Parathyroid adenoma (tissue), 2 donors: ENCODE results near the gene ETV6.

Experiments used
- H2AFZ ChIP-seq: fragments of 300-600 bp; sonication (generic); one replicate; pipeline ENCODE4 v1.7.0; 2017; ENCODE audit warnings: antibody characterized with exemption, mild to moderate bottlenecking
- H3K27ac ChIP-seq: fragments of 300-600 bp; sonication (generic); one replicate; pipeline ENCODE4 v1.7.0; 2017
- H3K27me3 ChIP-seq: fragments of 300-600 bp; sonication (generic); one replicate; pipeline ENCODE4 v1.7.0; 2017; ENCODE audit warnings: low read length; ENCODE audit not compliant: control insufficient read depth, insufficient read depth
- H3K36me3 ChIP-seq: fragments of 300-600 bp; sonication (generic); one replicate; pipeline ENCODE4 v1.7.0; 2017; ENCODE audit warnings: low read length; ENCODE audit not compliant: control insufficient read depth, insufficient read depth
- H3K4me1 ChIP-seq: fragments of 300-600 bp; sonication (generic); one replicate; pipeline ENCODE4 v1.7.0; 2017; ENCODE audit warnings: control low read depth
- H3K4me2 ChIP-seq: fragments of 300-600 bp; sonication (generic); one replicate; pipeline ENCODE4 v1.7.0; 2017; ENCODE audit warnings: low read length
- H3K4me3 ChIP-seq: fragments of 300-600 bp; sonication (generic); one replicate; pipeline ENCODE4 v1.7.0; 2017; ENCODE audit warnings: low read depth, low read length
- H3K79me2 ChIP-seq: fragments of 300-600 bp; sonication (generic); one replicate; pipeline ENCODE4 v1.7.0; 2017; ENCODE audit warnings: control low read depth
- H3K9ac ChIP-seq: fragments of 300-600 bp; sonication (generic); one replicate; pipeline ENCODE4 v1.7.0; 2017; ENCODE audit warnings: mild to moderate bottlenecking
- H3K9me3 ChIP-seq: fragments of 300-600 bp; sonication (generic); one replicate; pipeline ENCODE4 v1.7.0; 2017; ENCODE audit warnings: low read length; ENCODE audit not compliant: control insufficient read depth
- CTCF ChIP-seq: fragments of 300-600 bp; sonication (generic); IDR thresholded peaks from one replicate; pipeline ENCODE4 v1.7.0; 2017; ENCODE audit warnings: antibody characterized with exemption, mild to moderate bottlenecking
- donor health status: primary hyperparathyroidism.

Gene ETV6

GRCh38 chr12:11856971-11857370, 207.5 kb downstream of the ETV6 start:
- Histone ChIP-seq H3K27me3 (no peaks in the 10 kb centered on the region), H3K4me2 (no peak overlapping the region), H3K4me1 (no peaks in the 10 kb centered on the region), H3K27ac (no peak overlapping the region), H3K9me3 (no peaks in the 10 kb centered on the region), H3K4me3 (no peak overlapping the region), H3K36me3 (no peaks in the 10 kb centered on the region), H3K79me2 (no peaks in the 10 kb centered on the region), H2AFZ (no peak overlapping the region), H3K9ac (no peak overlapping the region)
- no peak for TF ChIP-seq CTCF

- Histone ChIP-seq H3K9ac (no peak overlapping the region), H3K27me3 (no peaks in the 10 kb centered on the region), H3K9me3 (no peaks in the 10 kb centered on the region), H3K27ac (no peak overlapping the region), H3K36me3 (no peaks in the 10 kb centered on the region), H2AFZ (no peak overlapping the region), H3K4me3 (no peak overlapping the region), H3K4me1 (peaks cover 21% of the 10 kb centered on the region), H3K79me2 (no peaks in the 10 kb centered on the region), H3K4me2 (no peak overlapping the region)
- TF ChIP-seq CTCF: no peak
Measured at GRCh38 chr12:11859705-11860425, 210.4 kb downstream of the ETV6 start.

- Histone ChIP-seq H2AFZ (no peak overlapping the region), H3K27ac (no peak overlapping the region), H3K9me3 (no peaks in the 10 kb centered on the region), H3K4me2 (no peak overlapping the region), H3K4me3 (no peak overlapping the region), H3K79me2 (no peaks in the 10 kb centered on the region), H3K4me1 (peaks cover 21% of the 10 kb centered on the region), H3K9ac (no peak overlapping the region), H3K36me3 (no peaks in the 10 kb centered on the region), H3K27me3 (no peaks in the 10 kb centered on the region)
- TF ChIP-seq CTCF: no peak
Measured at GRCh38 chr12:11861155-11861863, 211.8 kb downstream of the ETV6 start.

- peaks cover 21% of the 10 kb centered on the region for H3K4me1 ChIP-seq
- H3K36me3 ChIP-seq: no peaks in the 10 kb centered on the region
- H3K27ac ChIP-seq: peak overlapping the region; percentile 76
- no peak overlapping the region for H3K4me2 ChIP-seq
- H2AFZ ChIP-seq: no peak overlapping the region
- no peaks in the 10 kb centered on the region for H3K27me3 ChIP-seq
- H3K9me3 ChIP-seq: no peaks in the 10 kb centered on the region
- TF ChIP-seq CTCF: no peak
- no peak overlapping the region for H3K9ac ChIP-seq
- no peak overlapping the region for H3K4me3 ChIP-seq
- H3K79me2 ChIP-seq: no peaks in the 10 kb centered on the region
Measured at GRCh38 chr12:11861864-11862600, 212.6 kb downstream of the ETV6 start.
